ENCODE results near the gene IL16.
A peak's percentile ranks its signal among the peaks of the same experiment; 100 is the strongest.

The IL16 gene

DNA sequence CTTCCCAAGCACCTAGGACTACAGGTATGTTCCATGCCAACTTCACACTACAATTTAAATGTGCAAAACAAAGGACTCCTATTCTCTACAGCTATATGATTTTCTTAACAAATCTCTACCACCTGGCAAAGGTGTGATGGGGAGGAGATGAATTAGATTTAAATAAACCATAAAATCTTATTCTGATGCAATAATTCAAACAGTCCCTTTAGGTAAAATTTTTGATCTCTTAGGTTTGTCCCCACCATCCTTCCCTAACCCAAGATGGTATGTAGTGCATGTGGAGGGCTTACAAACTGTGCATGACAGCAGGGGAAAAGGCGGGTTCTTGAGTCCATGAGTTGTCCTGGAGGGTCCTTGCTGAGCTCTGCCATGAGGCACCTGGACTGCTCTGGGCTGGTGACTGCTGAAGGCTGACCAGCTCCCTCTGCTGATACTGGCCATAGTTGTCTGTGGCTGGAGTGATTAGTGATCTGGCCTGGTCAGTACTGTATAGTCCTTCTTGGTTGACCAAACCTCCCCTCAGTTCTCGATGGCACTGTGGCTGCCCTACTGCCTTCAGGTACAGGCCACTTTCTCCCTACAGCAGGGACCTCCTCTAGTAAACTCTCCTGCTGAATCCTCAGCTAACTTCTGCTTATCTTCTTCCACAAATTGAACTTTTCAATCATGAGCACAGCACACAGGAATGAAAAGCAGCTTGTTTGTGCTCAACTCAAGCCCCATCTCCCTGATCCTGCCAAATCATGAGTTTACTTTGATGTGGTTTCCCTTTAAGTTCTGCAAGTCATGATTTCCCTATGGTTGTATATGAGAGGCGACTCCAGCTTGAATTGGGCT lies 32.5 kb upstream of the IL16 start:
- Histone ChIP-seq H3K27ac (ENCODE audit: low read length) (no peak overlapping the region), H3K4me3 (ENCODE audit: low read length) (no peak overlapping the region), H3K9ac (ENCODE audit: low read length) (no peak overlapping the region), H3K4me2 (ENCODE audit: low read depth, low read length) (no peak overlapping the region), H3F3A (ENCODE audit: insufficient read depth, low read length) (peaks cover 7% of the 10 kb centered on the region; the same call in 1 of the 2 replicates), H3K9me3 (replicated peaks; ENCODE audit: insufficient read depth, low read length) (no peaks in the 10 kb centered on the region), H3K27me3 (replicated peaks; ENCODE audit: insufficient read depth, low read length) (no peaks in the 10 kb centered on the region), H3K4me1 (ENCODE audit: low read length) (peaks cover 26% of the 10 kb centered on the region), H2AFZ (ENCODE audit: low read length) (no peak overlapping the region), H3K9me2 (replicated peaks; ENCODE audit: insufficient read depth, low read length) (no peaks in the 10 kb centered on the region), H4K20me1 (ENCODE audit: insufficient read depth, low read length) (no peaks in the 10 kb centered on the region), H3K36me3 (replicated peaks; ENCODE audit: insufficient read depth, low read length) (no peaks in the 10 kb centered on the region), H3K79me2 (ENCODE audit: low read length) (no peaks in the 10 kb centered on the region)
- DNase-seq: no peak
- TF ChIP-seq, protein P1, sequence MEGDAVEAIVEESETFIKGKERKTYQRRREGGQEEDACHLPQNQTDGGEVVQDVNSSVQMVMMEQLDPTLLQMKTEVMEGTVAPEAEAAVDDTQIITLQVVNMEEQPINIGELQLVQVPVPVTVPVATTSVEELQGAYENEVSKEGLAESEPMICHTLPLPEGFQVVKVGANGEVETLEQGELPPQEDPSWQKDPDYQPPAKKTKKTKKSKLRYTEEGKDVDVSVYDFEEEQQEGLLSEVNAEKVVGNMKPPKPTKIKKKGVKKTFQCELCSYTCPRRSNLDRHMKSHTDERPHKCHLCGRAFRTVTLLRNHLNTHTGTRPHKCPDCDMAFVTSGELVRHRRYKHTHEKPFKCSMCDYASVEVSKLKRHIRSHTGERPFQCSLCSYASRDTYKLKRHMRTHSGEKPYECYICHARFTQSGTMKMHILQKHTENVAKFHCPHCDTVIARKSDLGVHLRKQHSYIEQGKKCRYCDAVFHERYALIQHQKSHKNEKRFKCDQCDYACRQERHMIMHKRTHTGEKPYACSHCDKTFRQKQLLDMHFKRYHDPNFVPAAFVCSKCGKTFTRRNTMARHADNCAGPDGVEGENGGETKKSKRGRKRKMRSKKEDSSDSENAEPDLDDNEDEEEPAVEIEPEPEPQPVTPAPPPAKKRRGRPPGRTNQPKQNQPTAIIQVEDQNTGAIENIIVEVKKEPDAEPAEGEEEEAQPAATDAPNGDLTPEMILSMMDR (IDR thresholded peaks at IDR 0.05; ENCODE audit: low read length): peak; percentile 8; the same call in 1 of the 2 replicates
- TF ChIP-seq EZH2phosphoT487 (IDR thresholded peaks at IDR 0.05; ENCODE audit: low read length): no peak

DNA sequence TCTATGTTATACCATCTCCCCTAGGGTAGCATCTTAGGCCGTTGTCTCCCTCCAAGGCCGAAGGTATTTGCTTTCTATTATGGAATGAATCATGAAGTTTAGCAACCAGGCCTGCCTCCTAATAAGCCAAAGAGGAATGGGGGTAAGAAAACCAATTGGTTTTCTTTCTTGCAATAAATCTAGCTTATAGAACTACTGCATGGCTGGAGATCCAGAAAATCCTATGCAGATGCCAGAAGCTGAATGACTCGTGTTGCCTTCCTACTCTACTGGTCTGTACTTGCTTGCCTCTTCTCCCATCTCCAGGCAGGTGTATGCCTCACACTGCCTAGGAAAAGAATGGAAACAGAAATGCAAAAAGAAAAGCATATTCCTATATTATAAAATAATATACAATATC lies 31.1 kb upstream of the IL16 start:
- Histone ChIP-seq H3F3A (ENCODE audit: insufficient read depth, low read length) (peaks cover 7% of the 10 kb centered on the region; the same call in 1 of the 2 replicates), H3K9me2 (replicated peaks; ENCODE audit: insufficient read depth, low read length) (no peaks in the 10 kb centered on the region), H3K9me3 (replicated peaks; ENCODE audit: insufficient read depth, low read length) (no peaks in the 10 kb centered on the region), H2AFZ (ENCODE audit: low read length) (no peak overlapping the region), H3K27ac (ENCODE audit: low read length) (no peak overlapping the region), H3K27me3 (replicated peaks; ENCODE audit: insufficient read depth, low read length) (no peaks in the 10 kb centered on the region), H3K4me2 (ENCODE audit: low read depth, low read length) (no peak overlapping the region), H3K9ac (ENCODE audit: low read length) (no peak overlapping the region), H3K4me3 (ENCODE audit: low read length) (no peak overlapping the region), H3K4me1 (ENCODE audit: low read length) (peaks cover 25% of the 10 kb centered on the region), H4K20me1 (ENCODE audit: insufficient read depth, low read length) (no peaks in the 10 kb centered on the region), H3K79me2 (ENCODE audit: low read length) (no peaks in the 10 kb centered on the region), H3K36me3 (replicated peaks; ENCODE audit: insufficient read depth, low read length) (no peaks in the 10 kb centered on the region)
- TF ChIP-seq, protein P1 (IDR thresholded peaks at IDR 0.05; ENCODE audit: low read length): no peak
- TF ChIP-seq EZH2 (optimal IDR thresholded peaks at IDR 0.05; ENCODE audit: low read depth, low read length): no peak
- TF ChIP-seq EZH2phosphoT487 (IDR thresholded peaks at IDR 0.05; ENCODE audit: low read length): no peak
- no peak for DNase-seq

GRCh38 chr15:81166636-81167305 lies 29.9 kb upstream of the IL16 start:
- Histone ChIP-seq H3K9ac (ENCODE audit: low read length) (no peak overlapping the region), H2AFZ (ENCODE audit: low read length) (no peak overlapping the region), H3K4me3 (ENCODE audit: low read length) (no peak overlapping the region), H3F3A (ENCODE audit: insufficient read depth, low read length) (no peaks in the 10 kb centered on the region), H3K9me3 (replicated peaks; ENCODE audit: insufficient read depth, low read length) (no peaks in the 10 kb centered on the region), H3K4me1 (ENCODE audit: low read length) (peaks cover 13% of the 10 kb centered on the region), H4K20me1 (ENCODE audit: insufficient read depth, low read length) (no peaks in the 10 kb centered on the region), H3K4me2 (ENCODE audit: low read depth, low read length) (no peak overlapping the region), H3K79me2 (ENCODE audit: low read length) (no peaks in the 10 kb centered on the region), H3K27me3 (replicated peaks; ENCODE audit: insufficient read depth, low read length) (no peaks in the 10 kb centered on the region), H3K27ac (ENCODE audit: low read length) (no peak overlapping the region), H3K9me2 (replicated peaks; ENCODE audit: insufficient read depth, low read length) (no peaks in the 10 kb centered on the region), H3K36me3 (replicated peaks; ENCODE audit: insufficient read depth, low read length) (no peaks in the 10 kb centered on the region)
- no peak for DNase-seq
- TF ChIP-seq EZH2phosphoT487 (IDR thresholded peaks at IDR 0.05; ENCODE audit: low read length): no peak
- TF ChIP-seq EZH2 (optimal IDR thresholded peaks at IDR 0.05; ENCODE audit: low read depth, low read length): no peak
